Neural cell (in vitro differentiated cells): ENCODE data around the gene SERINC4.
"Not testable (repeated sequence)": the region's sequence is repeated elsewhere in the genome, so short reads cannot be mapped to it uniquely, and the experiment has no call there.

ENCODE experiments used
- EP300 ChIP-seq: fragments of 450-650 bp; conservative IDR thresholded peaks from 2 replicates; pipeline ENCODE4 v1.6.1; 2014; ENCODE audit warnings: antibody characterized with exemption, mild to moderate bottlenecking, moderate library complexity; ENCODE audit not compliant: poor library complexity, severe bottlenecking
- EZH2 ChIP-seq: fragments of 200-600, 300-800 bp; shearing (Covaris generic), sonication (generic); IDR thresholded peaks from 2 replicates; pipeline ENCODE4 v1.6.1; 2014; ENCODE audit warnings: antibody characterized with exemption, low read length, borderline replicate concordance, mild to moderate bottlenecking; ENCODE audit not compliant: insufficient read depth, poor library complexity, severe bottlenecking
- POLR2AphosphoS5 ChIP-seq: IDR thresholded peaks from 2 replicates; pipeline ENCODE4 v1.6.1; 2012
- RAD21 ChIP-seq: fragments of 450-650 bp; conservative IDR thresholded peaks from 2 replicates; pipeline ENCODE4 v1.6.1; 2014; ENCODE audit warnings: antibody characterized with exemption, mild to moderate bottlenecking, moderate library complexity
- TF ChIP-seq, protein P1 (sequence below): fragments of 450-650 bp; IDR thresholded peaks from 2 replicates; pipeline ENCODE4 v1.5.1; 2014; ENCODE audit warnings: antibody characterized with exemption, mild to moderate bottlenecking, moderate library complexity; ENCODE audit not compliant: poor library complexity, severe bottlenecking
- TF ChIP-seq, protein P2 (sequence below): IDR thresholded peaks from 2 replicates; pipeline ENCODE4 v1.6.1; 2012; ENCODE audit warnings: borderline replicate concordance

- TF ChIP-seq, protein P1, sequence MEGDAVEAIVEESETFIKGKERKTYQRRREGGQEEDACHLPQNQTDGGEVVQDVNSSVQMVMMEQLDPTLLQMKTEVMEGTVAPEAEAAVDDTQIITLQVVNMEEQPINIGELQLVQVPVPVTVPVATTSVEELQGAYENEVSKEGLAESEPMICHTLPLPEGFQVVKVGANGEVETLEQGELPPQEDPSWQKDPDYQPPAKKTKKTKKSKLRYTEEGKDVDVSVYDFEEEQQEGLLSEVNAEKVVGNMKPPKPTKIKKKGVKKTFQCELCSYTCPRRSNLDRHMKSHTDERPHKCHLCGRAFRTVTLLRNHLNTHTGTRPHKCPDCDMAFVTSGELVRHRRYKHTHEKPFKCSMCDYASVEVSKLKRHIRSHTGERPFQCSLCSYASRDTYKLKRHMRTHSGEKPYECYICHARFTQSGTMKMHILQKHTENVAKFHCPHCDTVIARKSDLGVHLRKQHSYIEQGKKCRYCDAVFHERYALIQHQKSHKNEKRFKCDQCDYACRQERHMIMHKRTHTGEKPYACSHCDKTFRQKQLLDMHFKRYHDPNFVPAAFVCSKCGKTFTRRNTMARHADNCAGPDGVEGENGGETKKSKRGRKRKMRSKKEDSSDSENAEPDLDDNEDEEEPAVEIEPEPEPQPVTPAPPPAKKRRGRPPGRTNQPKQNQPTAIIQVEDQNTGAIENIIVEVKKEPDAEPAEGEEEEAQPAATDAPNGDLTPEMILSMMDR: not testable (repeated sequence)
- TF ChIP-seq RAD21, POLR2AphosphoS5, EZH2, EP300: not testable (repeated sequence)
- TF ChIP-seq, protein P2, sequence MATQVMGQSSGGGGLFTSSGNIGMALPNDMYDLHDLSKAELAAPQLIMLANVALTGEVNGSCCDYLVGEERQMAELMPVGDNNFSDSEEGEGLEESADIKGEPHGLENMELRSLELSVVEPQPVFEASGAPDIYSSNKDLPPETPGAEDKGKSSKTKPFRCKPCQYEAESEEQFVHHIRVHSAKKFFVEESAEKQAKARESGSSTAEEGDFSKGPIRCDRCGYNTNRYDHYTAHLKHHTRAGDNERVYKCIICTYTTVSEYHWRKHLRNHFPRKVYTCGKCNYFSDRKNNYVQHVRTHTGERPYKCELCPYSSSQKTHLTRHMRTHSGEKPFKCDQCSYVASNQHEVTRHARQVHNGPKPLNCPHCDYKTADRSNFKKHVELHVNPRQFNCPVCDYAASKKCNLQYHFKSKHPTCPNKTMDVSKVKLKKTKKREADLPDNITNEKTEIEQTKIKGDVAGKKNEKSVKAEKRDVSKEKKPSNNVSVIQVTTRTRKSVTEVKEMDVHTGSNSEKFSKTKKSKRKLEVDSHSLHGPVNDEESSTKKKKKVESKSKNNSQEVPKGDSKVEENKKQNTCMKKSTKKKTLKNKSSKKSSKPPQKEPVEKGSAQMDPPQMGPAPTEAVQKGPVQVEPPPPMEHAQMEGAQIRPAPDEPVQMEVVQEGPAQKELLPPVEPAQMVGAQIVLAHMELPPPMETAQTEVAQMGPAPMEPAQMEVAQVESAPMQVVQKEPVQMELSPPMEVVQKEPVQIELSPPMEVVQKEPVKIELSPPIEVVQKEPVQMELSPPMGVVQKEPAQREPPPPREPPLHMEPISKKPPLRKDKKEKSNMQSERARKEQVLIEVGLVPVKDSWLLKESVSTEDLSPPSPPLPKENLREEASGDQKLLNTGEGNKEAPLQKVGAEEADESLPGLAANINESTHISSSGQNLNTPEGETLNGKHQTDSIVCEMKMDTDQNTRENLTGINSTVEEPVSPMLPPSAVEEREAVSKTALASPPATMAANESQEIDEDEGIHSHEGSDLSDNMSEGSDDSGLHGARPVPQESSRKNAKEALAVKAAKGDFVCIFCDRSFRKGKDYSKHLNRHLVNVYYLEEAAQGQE: not testable (repeated sequence)
Observed at GRCh38 chr15:43815064-43815463, 15.0 kb upstream of the SERINC4 start.
